ENCODE results near the gene FGB.

- TF ChIP-seq CTCF (IDR thresholded peaks at IDR 0.05) = no peak
- no peak for TF ChIP-seq POLR2A (IDR thresholded peaks at IDR 0.05)
Measured at GRCh38 chr4:154582723-154583122, 19.9 kb downstream of the FGB start.

Measured in stomach (tissue), 4 donors.